HepG2 (cell line): Measurements from ENCODE around the gene HARBI1. TPM values are rescaled to one million over a fixed set of nuclear protein-coding genes. Genes with fewer than 3 reads are reported as not detected.
A peak's percentile ranks its signal among the peaks of the same experiment; 100 is the strongest.

Experiments used
- BATF2 ChIP-seq: sonication (generic); formaldehyde crosslinking; IDR thresholded peaks from 2 replicates; pipeline ENCODE4 v1.8.0; 2022; ENCODE audit warnings: mild to moderate bottlenecking, missing genetic modification reagents, moderate library complexity
- GFI1 ChIP-seq: sonication (generic); formaldehyde crosslinking; IDR thresholded peaks from 2 replicates; pipeline ENCODE4 v1.5.0; 2020; ENCODE audit warnings: missing genetic modification reagents, mild to moderate bottlenecking, borderline replicate concordance
- GPN1 ChIP-seq: sonication (generic); formaldehyde crosslinking; IDR thresholded peaks from 2 replicates; pipeline ENCODE4 v1.5.1; 2020; ENCODE audit warnings: missing genetic modification reagents, borderline replicate concordance
- HNF1A ChIP-seq, 2 experiments: sonication (generic) in 1 of 2; formaldehyde crosslinking in 1 of 2; IDR thresholded peaks; 2 replicates each; pipeline versions ENCODE4 v1.4.0 to v1.6.1; 2016 to 2020; ENCODE audit warnings: borderline replicate concordance in 1 of 2, low read depth in 1 of 2, mild to moderate bottlenecking in 1 of 2, missing genetic modification reagents in 1 of 2
- KDM5A ChIP-seq: fragments of 200-600 bp; sonication (generic); IDR thresholded peaks from 2 replicates; pipeline ENCODE4 v1.7.0; 2018; ENCODE audit warnings: antibody characterized with exemption, mild to moderate bottlenecking, low read length, borderline replicate concordance
- TEAD2 ChIP-seq: sonication (generic); formaldehyde crosslinking; IDR thresholded peaks from 2 replicates; pipeline ENCODE4 v1.9.0; 2021; ENCODE audit warnings: missing genetic modification reagents
- UBTF ChIP-seq: sonication (generic); formaldehyde crosslinking; IDR thresholded peaks from 2 replicates; pipeline ENCODE4 v1.4.0; 2020; ENCODE audit warnings: mild to moderate bottlenecking, missing genetic modification reagents
- ZBTB7B ChIP-seq: sonication (generic); formaldehyde crosslinking; IDR thresholded peaks from 2 replicates; pipeline ENCODE4 v1.4.0; 2020; ENCODE audit warnings: missing genetic modification reagents
- ZNF407 ChIP-seq: sonication (generic); formaldehyde crosslinking; IDR thresholded peaks from one replicate; pipeline ENCODE4 v1.5.1; 2020; ENCODE audit warnings: mild to moderate bottlenecking, missing genetic modification reagents; ENCODE audit errors: not compliant biosample characterization
- ZNF431 ChIP-seq: sonication (generic); formaldehyde crosslinking; IDR thresholded peaks from 2 replicates; pipeline ENCODE4 v1.9.0; 2022; ENCODE audit warnings: missing genetic modification reagents, low read depth, mild to moderate bottlenecking, borderline replicate concordance
- ZNF761 ChIP-seq: sonication (generic); formaldehyde crosslinking; conservative IDR thresholded peaks from 2 replicates; pipeline ENCODE4 v1.4.0; 2020; ENCODE audit warnings: mild to moderate bottlenecking, missing genetic modification reagents
- polyA plus RNA-seq, 8 experiments: library from polyadenylated mRNA; depleted of rRNA in 3 of 8; stranded (reverse) in 7 of 8; unstranded in 1 of 8; fragments of >200 nt; fragmentation: Illumina TruSeq in 4 of 8; extraction: Trizol in 4 of 8; gene quantifications; 2 replicates each; pipeline versions ENCODE4 v1.2.1 to v1.2.3, GENCODE V29; 2011 to 2016; ENCODE audit warnings: low read depth in 4 of 8, missing spikeins in 1 of 8, mixed read lengths in 1 of 8; ENCODE audit not compliant: insufficient read depth in 1 of 8
- total RNA-seq, 5 experiments: library from RNA; depleted of rRNA; stranded (reverse); fragments of >200 nt; fragmentation: Illumina TruSeq; extraction: Trizol; gene quantifications; 2 replicates each; pipeline ENCODE4 v1.2.3, GENCODE V29; 2016; ENCODE audit warnings: low read depth in 1 of 5

HARBI1 gene
- total and polyA plus RNA-seq, 2 of the 13 experiments (the other 11 are each of a cell fraction or from before 2014, with no cell fraction given) = 2.5 to 4.8 TPM

- TF ChIP-seq ZNF407 (CRISPR knock-in tag) (no peak), UBTF (no peak), KDM5A (no peak; the same call in 1 of the 2 replicates), GPN1 (CRISPR knock-in tag) (no peak), TEAD2 (CRISPR knock-in tag) (no peak), HNF1A (IDR thresholded peaks at IDR 0.05; ENCODE audit: low read depth) (peak; percentile 68), HNF1A (CRISPR knock-in tag; IDR thresholded peaks at IDR 0.05; ENCODE audit: borderline replicate concordance) (peak; percentile 71; the same call in 1 of the 2 replicates), ZNF431 (no peak), ZBTB7B (CRISPR knock-in tag) (peak; percentile 29; the same call in 1 of the 2 replicates), BATF2 (CRISPR knock-in tag) (no peak), ZNF761 (no peak), GFI1 (CRISPR knock-in tag) (peak; percentile 93)
Observed at GRCh38 chr11:46554213-46555147, 62.5 kb downstream of the HARBI1 start (continued).
